Measurements from ENCODE around the gene RUNDC3A. TPM values are rescaled to one million over a fixed set of nuclear protein-coding genes. Genes with fewer than 3 reads are reported as not detected.

The RUNDC3A gene
- total RNA-seq, 1 experiment from 2014 or later: 0.28 TPM

DNA sequence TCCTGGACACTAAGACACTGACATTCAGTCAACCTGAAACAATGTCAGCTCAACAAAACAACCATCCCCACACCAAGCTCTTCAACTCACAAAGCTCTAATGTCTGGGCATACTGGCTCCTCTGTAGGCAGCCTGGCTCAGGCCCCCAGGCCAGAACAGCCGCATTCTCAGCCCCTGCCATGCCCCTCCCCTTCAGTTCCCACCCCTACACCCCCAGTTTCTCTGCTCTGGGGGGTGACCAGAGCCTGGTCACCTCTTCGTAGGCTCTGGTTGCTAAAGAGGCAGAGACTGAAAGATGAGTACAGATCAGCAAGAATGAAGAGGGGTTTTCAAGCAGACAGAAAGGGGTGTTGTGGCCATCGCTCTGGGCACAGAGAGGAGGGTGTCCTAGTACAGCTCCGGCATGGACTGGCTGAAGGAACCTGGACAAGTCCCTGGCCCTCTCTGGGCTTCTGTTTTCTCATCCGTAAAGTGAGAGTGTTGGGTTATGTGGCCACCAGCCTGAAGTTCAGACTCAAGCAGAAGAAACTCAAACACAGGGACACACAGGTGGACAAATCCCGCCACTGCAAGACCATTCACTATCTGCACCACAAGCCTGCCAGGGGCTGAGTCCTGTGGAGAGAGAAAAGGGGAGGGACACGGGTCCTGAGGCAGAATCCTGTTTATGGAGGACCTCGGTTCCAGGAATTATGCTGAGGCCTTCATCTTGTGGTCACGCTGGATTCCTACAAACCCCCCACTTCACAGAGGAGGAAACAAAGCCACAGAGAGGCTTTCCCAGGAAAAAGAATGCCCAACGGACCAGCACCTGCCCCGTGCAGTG lies 39.5 kb upstream of the RUNDC3A start:
- peaks cover under 1% of the 10 kb centered on the region for H3K27me3 Mint-ChIP-seq (ENCODE audit: insufficient read depth, unreplicated experiment)
- H3K4me1 Mint-ChIP-seq (ENCODE audit: insufficient read depth, unreplicated experiment): peaks cover 9% of the 10 kb centered on the region
- H3K4me3 Mint-ChIP-seq (ENCODE audit: unreplicated experiment): no peak overlapping the region
- no peak overlapping the region for H3K27ac Mint-ChIP-seq (ENCODE audit: low read depth, unreplicated experiment)
- no peak for DNase-seq (ENCODE audit: unreplicated experiment)
- BruUV-seq (replicated peaks): no TSS peak
- H3K9me3 Mint-ChIP-seq (ENCODE audit: unreplicated experiment): no peaks in the 10 kb centered on the region
- no peaks in the 10 kb centered on the region for H3K36me3 Mint-ChIP-seq (ENCODE audit: insufficient read depth, unreplicated experiment)
- intact Hi-C loops (cut with micrococcal nuclease): no loop called here
- POLR2A ChIA-PET: interaction anchor here (0.6 kb wide), 1 partner anchor 436 kb away, joined by 3 read pairs; no protein-coding TSS in a partner anchor
- CTCF ChIA-PET: interaction anchor here (0.6 kb wide), 1 partner anchor 243 kb away, joined by 3 read pairs; no protein-coding TSS in a partner anchor
- TF ChIP-seq, protein P1, sequence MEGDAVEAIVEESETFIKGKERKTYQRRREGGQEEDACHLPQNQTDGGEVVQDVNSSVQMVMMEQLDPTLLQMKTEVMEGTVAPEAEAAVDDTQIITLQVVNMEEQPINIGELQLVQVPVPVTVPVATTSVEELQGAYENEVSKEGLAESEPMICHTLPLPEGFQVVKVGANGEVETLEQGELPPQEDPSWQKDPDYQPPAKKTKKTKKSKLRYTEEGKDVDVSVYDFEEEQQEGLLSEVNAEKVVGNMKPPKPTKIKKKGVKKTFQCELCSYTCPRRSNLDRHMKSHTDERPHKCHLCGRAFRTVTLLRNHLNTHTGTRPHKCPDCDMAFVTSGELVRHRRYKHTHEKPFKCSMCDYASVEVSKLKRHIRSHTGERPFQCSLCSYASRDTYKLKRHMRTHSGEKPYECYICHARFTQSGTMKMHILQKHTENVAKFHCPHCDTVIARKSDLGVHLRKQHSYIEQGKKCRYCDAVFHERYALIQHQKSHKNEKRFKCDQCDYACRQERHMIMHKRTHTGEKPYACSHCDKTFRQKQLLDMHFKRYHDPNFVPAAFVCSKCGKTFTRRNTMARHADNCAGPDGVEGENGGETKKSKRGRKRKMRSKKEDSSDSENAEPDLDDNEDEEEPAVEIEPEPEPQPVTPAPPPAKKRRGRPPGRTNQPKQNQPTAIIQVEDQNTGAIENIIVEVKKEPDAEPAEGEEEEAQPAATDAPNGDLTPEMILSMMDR (IDR thresholded peaks at IDR 0.05; ENCODE audit: unreplicated experiment): no peak

DNA sequence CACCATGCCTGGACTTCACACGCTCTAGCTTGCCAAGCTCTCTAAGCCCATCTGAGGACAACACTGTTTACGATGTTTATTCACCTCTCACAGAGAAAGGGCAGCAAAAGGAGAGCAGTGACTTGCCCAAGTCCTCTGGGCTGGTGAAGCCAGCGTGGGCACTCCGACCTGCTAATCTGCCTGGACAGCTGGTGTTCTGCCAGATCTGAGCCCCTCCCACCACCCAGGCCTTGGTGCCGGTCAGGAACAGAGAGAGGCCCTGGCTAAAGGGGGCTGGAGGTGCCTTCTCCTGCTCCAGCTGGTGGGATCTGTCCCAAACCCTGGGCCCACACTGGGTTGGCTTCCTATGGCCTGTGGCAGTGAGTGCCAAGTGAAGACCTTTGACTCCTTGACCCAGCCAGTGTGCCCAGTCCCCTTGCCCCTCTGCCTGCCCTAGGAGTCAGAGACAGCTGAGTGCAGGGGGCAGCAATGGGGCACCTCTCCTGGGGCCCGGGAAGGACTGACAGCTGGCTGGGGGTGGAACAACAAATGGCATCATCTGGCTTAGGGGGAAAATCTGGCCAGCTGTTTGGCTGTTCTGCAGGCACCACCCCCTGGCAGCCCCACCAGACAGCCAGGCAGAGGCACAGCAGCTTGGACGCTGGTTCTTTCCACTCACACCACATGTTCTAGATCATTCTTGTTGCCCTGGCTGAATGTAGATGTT lies 38.7 kb upstream of the RUNDC3A start:
- H3K36me3 Mint-ChIP-seq (ENCODE audit: insufficient read depth, unreplicated experiment): no peaks in the 10 kb centered on the region
- intact Hi-C loops (cut with micrococcal nuclease): no loop called here
- H3K4me1 Mint-ChIP-seq (ENCODE audit: insufficient read depth, unreplicated experiment): peaks cover 9% of the 10 kb centered on the region
- TF ChIP-seq, protein P1 (IDR thresholded peaks at IDR 0.05; ENCODE audit: unreplicated experiment): no peak
- CTCF ChIA-PET: interaction anchor here (0.6 kb wide), 3 partner anchors 19 to 242 kb away, joined by 3 to 4 read pairs (median 3); no protein-coding TSS in a partner anchor
- no peaks in the 10 kb centered on the region for H3K9me3 Mint-ChIP-seq (ENCODE audit: unreplicated experiment)
- POLR2A ChIA-PET: interaction anchor here (0.6 to 0.8 kb wide), 2 partner anchors 11 to 435 kb away, joined by 3 to 4 read pairs; no protein-coding TSS in a partner anchor
- peaks cover 4% of the 10 kb centered on the region for H3K27me3 Mint-ChIP-seq (ENCODE audit: insufficient read depth, unreplicated experiment)
- no TSS peak for BruUV-seq (replicated peaks)
- H3K4me3 Mint-ChIP-seq (ENCODE audit: unreplicated experiment): no peak overlapping the region
- no peak overlapping the region for H3K27ac Mint-ChIP-seq (ENCODE audit: low read depth, unreplicated experiment)
- DNase-seq (ENCODE audit: unreplicated experiment): no peak

DNA sequence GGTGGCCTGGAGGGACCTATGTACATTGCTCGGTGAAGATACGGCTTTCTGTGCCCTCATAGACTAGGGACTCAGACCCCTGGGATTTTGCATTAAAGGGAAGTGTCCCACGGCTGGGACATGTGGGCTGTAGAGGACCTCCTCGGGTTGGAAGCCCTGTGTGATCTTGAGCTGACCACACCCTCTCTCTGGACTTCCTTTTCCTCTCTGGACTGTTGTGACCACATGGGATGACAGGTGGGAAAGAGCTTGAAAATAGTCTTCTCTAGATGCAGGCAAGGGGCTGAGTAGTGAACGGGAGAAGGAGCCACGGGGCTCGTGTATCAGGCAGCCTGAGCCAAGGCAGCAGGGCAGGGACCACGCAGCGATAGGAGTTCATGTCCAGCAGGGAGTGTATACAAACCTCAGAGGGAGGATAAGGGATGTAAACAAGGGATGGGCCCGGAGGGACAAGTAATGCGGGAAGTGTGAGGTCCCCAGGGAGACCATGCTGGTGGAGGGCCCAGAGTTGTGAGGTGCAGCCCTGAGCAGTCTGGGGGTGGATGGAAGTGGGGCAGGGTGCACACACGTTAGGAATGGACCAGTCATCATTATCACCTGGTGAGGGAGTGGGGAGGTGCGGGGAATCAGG lies 36.0 kb upstream of the RUNDC3A start:
- H3K4me3 Mint-ChIP-seq (ENCODE audit: unreplicated experiment): no peak overlapping the region
- peaks cover 9% of the 10 kb centered on the region for H3K4me1 Mint-ChIP-seq (ENCODE audit: insufficient read depth, unreplicated experiment)
- TF ChIP-seq, protein P1 (IDR thresholded peaks at IDR 0.05; ENCODE audit: unreplicated experiment): no peak
- H3K9me3 Mint-ChIP-seq (ENCODE audit: unreplicated experiment): no peaks in the 10 kb centered on the region
- no peaks in the 10 kb centered on the region for H3K36me3 Mint-ChIP-seq (ENCODE audit: insufficient read depth, unreplicated experiment)
- CTCF ChIA-PET: interaction anchor here (0.5 kb wide), 1 partner anchor 544 kb away, joined by 4 read pairs; no protein-coding TSS in a partner anchor
- DNase-seq (ENCODE audit: unreplicated experiment): no peak
- H3K27me3 Mint-ChIP-seq (ENCODE audit: insufficient read depth, unreplicated experiment): peaks cover 14% of the 10 kb centered on the region
- POLR2A ChIA-PET: no interaction called here
- intact Hi-C loops (cut with micrococcal nuclease): no loop called here
- no peak overlapping the region for H3K27ac Mint-ChIP-seq (ENCODE audit: low read depth, unreplicated experiment)
- BruUV-seq (replicated peaks): no TSS peak

DNA sequence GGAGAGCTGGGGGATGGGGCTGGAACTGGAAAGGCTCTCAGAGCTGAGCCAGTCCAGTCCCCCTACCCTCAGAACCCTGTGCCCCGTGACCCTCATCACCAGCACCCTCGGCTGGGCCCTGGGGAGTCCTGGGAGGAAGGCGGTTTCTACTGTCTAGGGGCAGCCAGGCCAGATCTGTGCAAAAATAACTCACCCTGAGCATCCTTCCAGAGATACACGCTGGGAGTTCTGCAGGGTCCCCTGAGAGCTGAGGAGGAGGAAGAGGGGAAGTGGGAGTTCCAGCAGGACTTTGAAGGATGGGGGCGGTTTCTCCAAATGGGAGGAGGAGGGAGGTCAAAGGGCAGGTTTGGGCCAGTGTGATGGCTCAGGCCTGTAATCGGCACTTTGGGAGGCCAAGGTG lies 35.4 kb upstream of the RUNDC3A start:
- POLR2A ChIA-PET: no interaction called here
- no TSS peak for BruUV-seq (replicated peaks)
- Mint-ChIP-seq H3K9me3 (ENCODE audit: unreplicated experiment) (no peaks in the 10 kb centered on the region), H3K36me3 (ENCODE audit: insufficient read depth, unreplicated experiment) (no peaks in the 10 kb centered on the region), H3K4me1 (ENCODE audit: insufficient read depth, unreplicated experiment) (peaks cover 9% of the 10 kb centered on the region), H3K4me3 (ENCODE audit: unreplicated experiment) (no peak overlapping the region), H3K27me3 (ENCODE audit: insufficient read depth, unreplicated experiment) (peaks cover 14% of the 10 kb centered on the region), H3K27ac (ENCODE audit: low read depth, unreplicated experiment) (no peak overlapping the region)
- intact Hi-C loops (cut with micrococcal nuclease): no loop called here
- CTCF ChIA-PET: interaction anchor here (0.5 kb wide), 1 partner anchor 545 kb away, joined by 4 read pairs; no protein-coding TSS in a partner anchor
- TF ChIP-seq, protein P1 (IDR thresholded peaks at IDR 0.05; ENCODE audit: unreplicated experiment): no peak
- DNase-seq (ENCODE audit: unreplicated experiment): no peak
